IMR-90 (cell line): ENCODE measurements around the gene TBC1D3B. TPM values are rescaled to one million over a fixed set of nuclear protein-coding genes. Genes with fewer than 3 reads are reported as not detected.

ENCODE experiments used
- ATAC-seq: fragments of 200-7000 bp; cut with Tn5 transposase; 2 replicates; pipeline ENCODE4 v1.9.1; 2020; ENCODE audit warnings: low read depth, mild to moderate bottlenecking, moderate library complexity
- BruUV-seq: library from RNA; stranded (reverse); fragments of 400-500 nt; replicated peaks from 2 replicates; lab custom pipeline; 2021; lab: Mats Ljungman, UMichigan
- CTCF ChIA-PET: fragments of 300-600 bp; formaldehyde crosslinking; extraction: SDS; loops from one replicate; lab custom pipeline; 2021; ENCODE audit warnings: antibody characterized with exemption; lab: Yijun Ruan, JAX
- POLR2A ChIA-PET: fragments of 300-600 bp; sonication (Branson Sonifier 250); formaldehyde crosslinking; loops from one replicate; lab custom pipeline; 2022; ENCODE audit warnings: antibody characterized with exemption; ENCODE audit not compliant: unreplicated experiment; lab: Charles Lee
- DNase-seq: peaks from one replicate; pipeline ENCODE4 v3.0.0; 2013
- H2AFZ ChIP-seq: replicated peaks from 2 replicates; pipeline ENCODE3; 2013; ENCODE audit warnings: low read length, mild to moderate bottlenecking; ENCODE audit not compliant: poor library complexity
- H2AK5ac ChIP-seq: 2 replicates; pipeline ENCODE4 v1.6.1; 2013; ENCODE audit warnings: low read depth, low read length, inconsistent platforms
- H2AK9ac ChIP-seq: replicated peaks from 2 replicates; pipeline ENCODE3; 2013; ENCODE audit warnings: mild to moderate bottlenecking, low read depth, low read length, moderate library complexity; ENCODE audit not compliant: poor library complexity
- H2BK120ac ChIP-seq: 2 replicates; pipeline ENCODE4 v1.6.1; 2013; ENCODE audit warnings: low read depth, low read length, inconsistent platforms
- H2BK15ac ChIP-seq: 3 replicates; pipeline ENCODE4 v1.6.1; 2013; ENCODE audit warnings: low read depth, low read length, inconsistent platforms
- H2BK20ac ChIP-seq: 2 replicates; pipeline ENCODE4 v1.6.1; 2013; ENCODE audit warnings: low read depth, mild to moderate bottlenecking, inconsistent platforms, low read length, moderate library complexity
- H2BK5ac ChIP-seq: 2 replicates; pipeline ENCODE4 v1.6.1; 2013; ENCODE audit warnings: mild to moderate bottlenecking, low read depth, low read length, inconsistent platforms; ENCODE audit not compliant: poor library complexity, severe bottlenecking
- H3K14ac ChIP-seq: replicated peaks from 2 replicates; pipeline ENCODE4 v1.6.1; 2013; ENCODE audit warnings: low read depth, low read length, inconsistent platforms
- H3K18ac ChIP-seq: 2 replicates; pipeline ENCODE4 v1.6.1; 2013; ENCODE audit warnings: low read depth, low read length, control low read depth
- H3K23ac ChIP-seq: 2 replicates; pipeline ENCODE4 v1.6.1; 2013; ENCODE audit warnings: low read depth, low read length, inconsistent platforms
- H3K27ac ChIP-seq: 2 replicates; pipeline ENCODE4 v1.5.1; 2013; ENCODE audit warnings: mild to moderate bottlenecking, control low read depth, low read length; ENCODE audit not compliant: insufficient read depth
- H3K27me3 ChIP-seq: 2 replicates; pipeline ENCODE4 v1.6.1; 2013; ENCODE audit warnings: low read length; ENCODE audit not compliant: control insufficient read depth, insufficient read depth
- H3K36me3 ChIP-seq: 2 replicates; pipeline ENCODE4 v1.6.1; 2013; ENCODE audit warnings: low read length, mixed read lengths; ENCODE audit not compliant: control insufficient read depth, insufficient read depth
- H3K4ac ChIP-seq: 2 replicates; pipeline ENCODE4 v1.6.1; 2013; ENCODE audit warnings: low read depth, low read length, inconsistent platforms
- H3K4me1 ChIP-seq: 2 replicates; pipeline ENCODE4 v1.6.1; 2013; ENCODE audit warnings: low read length, mixed read lengths; ENCODE audit not compliant: control insufficient read depth, insufficient read depth
- H3K4me2 ChIP-seq: 2 replicates; pipeline ENCODE4 v1.6.1; 2013; ENCODE audit warnings: low read depth, mild to moderate bottlenecking, control low read depth, low read length, moderate library complexity
- H3K4me3 ChIP-seq: 2 replicates; pipeline ENCODE4 v1.5.1; 2013; ENCODE audit warnings: low read depth, mild to moderate bottlenecking, control low read depth, low read length, moderate library complexity; ENCODE audit not compliant: insufficient read depth
- H3K56ac ChIP-seq: 2 replicates; pipeline ENCODE4 v1.6.1; 2013; ENCODE audit warnings: low read length, inconsistent platforms; ENCODE audit not compliant: insufficient read depth; ENCODE audit errors: extremely low read depth
- H3K79me1 ChIP-seq, 2 experiments: 2 replicates each; pipeline ENCODE4 v1.6.1; 2013; ENCODE audit warnings: low read length in 2 of 2, inconsistent platforms in 1 of 2, low read depth in 1 of 2
- H3K9ac ChIP-seq: 2 replicates; pipeline ENCODE4 v1.6.1; 2013; ENCODE audit warnings: low read depth, low read length, control low read depth
- H3K9me1 ChIP-seq: 2 replicates; pipeline ENCODE4 v1.6.1; 2013; ENCODE audit warnings: low read length, inconsistent platforms; ENCODE audit not compliant: insufficient read depth
- H3K9me3 ChIP-seq: 2 replicates; pipeline ENCODE4 v1.6.1; 2013; ENCODE audit warnings: low read length; ENCODE audit not compliant: control insufficient read depth, insufficient read depth
- H4K20me1 ChIP-seq: 2 replicates; pipeline ENCODE4 v1.6.1; 2013; ENCODE audit warnings: low read length, inconsistent platforms; ENCODE audit not compliant: insufficient read depth
- H4K5ac ChIP-seq: 2 replicates; pipeline ENCODE4 v1.6.1; 2013; ENCODE audit warnings: mild to moderate bottlenecking, low read depth, low read length, control low read depth
- H4K8ac ChIP-seq, 2 experiments: 2 replicates each; pipeline ENCODE4 v1.6.1; 2013; ENCODE audit warnings: low read depth in 2 of 2, low read length in 2 of 2, control low read depth in 1 of 2, inconsistent platforms in 1 of 2
- H4K91ac ChIP-seq: 2 replicates; pipeline ENCODE4 v1.6.1; 2013; ENCODE audit warnings: low read depth, low read length, inconsistent platforms; ENCODE audit not compliant: insufficient read depth
- CHD1 ChIP-seq: IDR thresholded peaks from 2 replicates; pipeline ENCODE4 v1.6.1; 2012; ENCODE audit warnings: low read depth, low read length, improper control_type of control experiment
- FOS ChIP-seq: fragments of 150-350 bp; IDR thresholded peaks from 2 replicates; pipeline ENCODE4 v1.6.1; 2016; ENCODE audit warnings: low read depth, low read length
- MAFK ChIP-seq: IDR thresholded peaks from 2 replicates; pipeline ENCODE4 v1.6.1; 2012; ENCODE audit warnings: low read depth, low read length, improper control_type of control experiment
- NFE2L2 ChIP-seq: fragments of 150-350 bp; IDR thresholded peaks from 2 replicates; pipeline ENCODE4 v1.6.1; 2016; ENCODE audit warnings: low read depth, mild to moderate bottlenecking, low read length
- RCOR1 ChIP-seq: IDR thresholded peaks from 2 replicates; pipeline ENCODE4 v1.6.1; 2012; ENCODE audit warnings: mild to moderate bottlenecking, low read length, improper control_type of control experiment; ENCODE audit not compliant: insufficient replicate concordance
- RFX5 ChIP-seq: IDR thresholded peaks from 2 replicates; pipeline ENCODE4 v1.8.0; 2012; ENCODE audit warnings: low read depth, mild to moderate bottlenecking, low read length, moderate library complexity
- SMC3 ChIP-seq: fragments of 150-350 bp; IDR thresholded peaks from 2 replicates; pipeline ENCODE4 v1.6.1; 2016; ENCODE audit warnings: low read depth, mild to moderate bottlenecking, antibody characterized with exemption, low read length, moderate library complexity
- WGBS, 2 experiments: methylation state at CpG; one replicate each; pipeline versions ENCODE4 v1.1.5 to v1.1.7; 2013; ENCODE audit warnings: missing lambda C conversion rate in 2 of 2; ENCODE audit not compliant: insufficient read length in 1 of 2; ENCODE audit errors: extremely low coverage in 2 of 2; 5-methylcytosine and 5-hydroxymethylcytosine counted together
- dilution Hi-C: fragments of 300-500 bp; cut with HindIII; formaldehyde crosslinking; loops from one replicate; pipeline ENCODE4 v1.14.3; 2018; ENCODE audit warnings: low sequenced_read_pairs; ENCODE audit not compliant: unreplicated experiment
- in situ Hi-C: fragments of 300-500 bp; cut with MboI; formaldehyde crosslinking; loops from 3 replicates; pipeline ENCODE4 v1.14.3; 2019; ENCODE audit warnings: low sequenced_read_pairs, inconsistent platforms, mixed read lengths
- intact Hi-C: fragments of 100-400 bp; cut with micrococcal nuclease; formaldehyde crosslinking; loops from 2 replicates; pipeline ENCODE4 v1.10.0; 2022
- polyA plus RNA-seq, 3 experiments: library from polyadenylated mRNA; depleted of rRNA; stranded (reverse); fragments of >200 nt; gene quantifications; 2 replicates each; pipeline ENCODE4 v1.2.3, GENCODE V29; 2012; ENCODE audit warnings: low replicate concordance in 1 of 3
- total RNA-seq: library from RNA; depleted of rRNA; stranded (reverse); fragments of >200 nt; gene quantifications from 2 replicates; pipeline ENCODE4 v1.2.3, GENCODE V29; 2012
- TF ChIP-seq, protein P1 (sequence below): conservative IDR thresholded peaks from 2 replicates; pipeline ENCODE4 v1.5.1; 2012; ENCODE audit warnings: mild to moderate bottlenecking, low read depth, low read length, improper control_type of control experiment
- TF ChIP-seq, protein P2 (sequence below): fragments of 150-350 bp; IDR thresholded peaks from 2 replicates; pipeline ENCODE4 v1.6.1; 2016; ENCODE audit warnings: low read depth, mild to moderate bottlenecking, low read length, moderate library complexity, borderline replicate concordance

Gene TBC1D3B
- total and polyA plus RNA-seq, 2 of the 4 experiments (the other 2 are of a cell fraction) = 0.94 TPM; not detected in 1

DNA sequence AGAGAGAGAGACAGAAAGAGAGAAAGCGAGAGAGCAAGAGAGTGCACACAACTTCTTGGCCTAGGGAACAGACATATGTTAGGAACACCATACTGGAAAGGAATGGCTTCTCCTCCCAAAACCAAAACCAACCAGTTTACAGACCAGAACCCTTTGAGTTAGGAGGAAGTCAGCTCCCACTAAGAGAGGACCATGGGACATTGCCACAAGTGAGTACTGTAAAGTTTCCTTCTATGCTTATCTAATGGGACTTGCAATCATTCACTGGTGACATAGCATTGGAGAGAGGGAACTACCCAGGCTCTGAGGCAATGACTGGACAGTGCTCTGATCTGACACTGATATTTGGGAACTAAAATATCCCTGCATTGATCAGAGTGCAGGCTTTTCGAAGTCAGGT, 32.4 kb downstream of the TBC1D3B start:
- H3K27ac ChIP-seq = no peak overlapping the region
- H3K18ac ChIP-seq = no peak overlapping the region
- H4K5ac ChIP-seq = no peak overlapping the region
- H2AFZ ChIP-seq = no peak overlapping the region
- dilution Hi-C loops = no loop called here
- no TSS peak for BruUV-seq
- ChIA-PET CTCF (no interaction called here), POLR2A (no interaction called here)
- H3K4me2 ChIP-seq = no peak overlapping the region
- no peaks in the 10 kb centered on the region for H3K79me1 ChIP-seq
- peaks cover 3% of the 10 kb centered on the region for H3K27me3 ChIP-seq
- no peak overlapping the region for H3K4me3 ChIP-seq
- H3K9me1 ChIP-seq = no peaks in the 10 kb centered on the region
- ATAC-seq (no peak), DNase-seq (no peak)
- no peak overlapping the region for H2AK9ac ChIP-seq
- no peak overlapping the region for H3K56ac ChIP-seq
- no peaks in the 10 kb centered on the region for H3K9me3 ChIP-seq
- no peak overlapping the region for H2BK20ac ChIP-seq
- H3K23ac ChIP-seq = no peak overlapping the region
- no peak overlapping the region for H2BK15ac ChIP-seq
- intact Hi-C loops = loop anchor here (10.0 kb wide), 1 partner anchor 79 kb away; the partner anchor contains the start of gene CCL18
- WGBS, 2 experiments = no CpG with 5 or more reads among the region's 2 CpGs
- no peak overlapping the region for H2AK5ac ChIP-seq
- no peak overlapping the region for H2BK120ac ChIP-seq
- no peak overlapping the region for H4K91ac ChIP-seq
- in situ Hi-C loops = no loop called here
- no peak overlapping the region for H3K9ac ChIP-seq
- no peak for TF ChIP-seq SMC3
- TF ChIP-seq FOS = no peak
- TF ChIP-seq MAFK = no peak
- no peak for TF ChIP-seq CHD1
- no peak for TF ChIP-seq NFE2L2
- TF ChIP-seq RFX5 = no peak
- no peak for TF ChIP-seq RCOR1
- TF ChIP-seq, protein P1, sequence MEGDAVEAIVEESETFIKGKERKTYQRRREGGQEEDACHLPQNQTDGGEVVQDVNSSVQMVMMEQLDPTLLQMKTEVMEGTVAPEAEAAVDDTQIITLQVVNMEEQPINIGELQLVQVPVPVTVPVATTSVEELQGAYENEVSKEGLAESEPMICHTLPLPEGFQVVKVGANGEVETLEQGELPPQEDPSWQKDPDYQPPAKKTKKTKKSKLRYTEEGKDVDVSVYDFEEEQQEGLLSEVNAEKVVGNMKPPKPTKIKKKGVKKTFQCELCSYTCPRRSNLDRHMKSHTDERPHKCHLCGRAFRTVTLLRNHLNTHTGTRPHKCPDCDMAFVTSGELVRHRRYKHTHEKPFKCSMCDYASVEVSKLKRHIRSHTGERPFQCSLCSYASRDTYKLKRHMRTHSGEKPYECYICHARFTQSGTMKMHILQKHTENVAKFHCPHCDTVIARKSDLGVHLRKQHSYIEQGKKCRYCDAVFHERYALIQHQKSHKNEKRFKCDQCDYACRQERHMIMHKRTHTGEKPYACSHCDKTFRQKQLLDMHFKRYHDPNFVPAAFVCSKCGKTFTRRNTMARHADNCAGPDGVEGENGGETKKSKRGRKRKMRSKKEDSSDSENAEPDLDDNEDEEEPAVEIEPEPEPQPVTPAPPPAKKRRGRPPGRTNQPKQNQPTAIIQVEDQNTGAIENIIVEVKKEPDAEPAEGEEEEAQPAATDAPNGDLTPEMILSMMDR = no peak
- TF ChIP-seq, protein P2, sequence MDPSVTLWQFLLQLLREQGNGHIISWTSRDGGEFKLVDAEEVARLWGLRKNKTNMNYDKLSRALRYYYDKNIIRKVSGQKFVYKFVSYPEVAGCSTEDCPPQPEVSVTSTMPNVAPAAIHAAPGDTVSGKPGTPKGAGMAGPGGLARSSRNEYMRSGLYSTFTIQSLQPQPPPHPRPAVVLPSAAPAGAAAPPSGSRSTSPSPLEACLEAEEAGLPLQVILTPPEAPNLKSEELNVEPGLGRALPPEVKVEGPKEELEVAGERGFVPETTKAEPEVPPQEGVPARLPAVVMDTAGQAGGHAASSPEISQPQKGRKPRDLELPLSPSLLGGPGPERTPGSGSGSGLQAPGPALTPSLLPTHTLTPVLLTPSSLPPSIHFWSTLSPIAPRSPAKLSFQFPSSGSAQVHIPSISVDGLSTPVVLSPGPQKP = no peak
- no peaks in the 10 kb centered on the region for H4K20me1 ChIP-seq
- H2BK5ac ChIP-seq = no peak overlapping the region
- no peak overlapping the region for H4K8ac ChIP-seq
- no peak overlapping the region for H3K14ac ChIP-seq
- H3K4ac ChIP-seq = no peak overlapping the region
- no peaks in the 10 kb centered on the region for H3K4me1 ChIP-seq
- no peaks in the 10 kb centered on the region for H3K36me3 ChIP-seq
